Activated CD4-positive, alpha-beta memory T cell treated with anti-CD3 and anti-CD28 coated beads, Interleukin-2, amount 10 ng/mL, durations not matched to agents 7 days and 5 days (primary cell): ENCODE data around the gene LRCH1. TPM values are rescaled to one million over a fixed set of nuclear protein-coding genes. Genes with fewer than 3 reads are reported as not detected.

ENCODE experiments used
- CTCF ChIA-PET: fragments of 350-600 bp; sonication (Branson Sonifier 250); formaldehyde crosslinking; loops from one replicate; lab custom pipeline; 2021; ENCODE audit warnings: antibody characterized with exemption, inconsistent platforms; lab: Charles Lee
- POLR2A ChIA-PET: fragments of 350-600 bp; sonication (Branson Sonifier 250); formaldehyde crosslinking; loops from one replicate; lab custom pipeline; 2021; ENCODE audit warnings: antibody characterized with exemption; lab: Charles Lee
- DNase-seq: peaks from one replicate; pipeline ENCODE4 v3.0.0-alpha.2; 2020
- H3K27ac Mint-ChIP-seq: one replicate; pipeline ENCODE4 v1.8.0; 2021; ENCODE audit warnings: mild to moderate bottlenecking, mixed read lengths
- H3K27me3 Mint-ChIP-seq: one replicate; pipeline ENCODE4 v1.8.0; 2021; ENCODE audit warnings: mixed read lengths
- H3K36me3 Mint-ChIP-seq: one replicate; pipeline ENCODE4 v1.8.0; 2021; ENCODE audit warnings: low read depth, mixed read lengths
- H3K4me1 Mint-ChIP-seq: one replicate; pipeline ENCODE4 v1.8.0; 2021; ENCODE audit warnings: mixed read lengths
- H3K4me3 Mint-ChIP-seq: one replicate; pipeline ENCODE4 v1.8.0; 2021; ENCODE audit warnings: mild to moderate bottlenecking, mixed read lengths
- H3K9me3 Mint-ChIP-seq: one replicate; pipeline ENCODE4 v1.8.0; 2021; ENCODE audit warnings: mixed read lengths
- total RNA-seq, 2 experiments: library from RNA; stranded (reverse); gene quantifications; one replicate each; pipeline ENCODE4 v1.2.3, GENCODE V29; 2021

Gene LRCH1
- total RNA-seq, 2 experiments from 2014 or later: 17.1 TPM

DNA sequence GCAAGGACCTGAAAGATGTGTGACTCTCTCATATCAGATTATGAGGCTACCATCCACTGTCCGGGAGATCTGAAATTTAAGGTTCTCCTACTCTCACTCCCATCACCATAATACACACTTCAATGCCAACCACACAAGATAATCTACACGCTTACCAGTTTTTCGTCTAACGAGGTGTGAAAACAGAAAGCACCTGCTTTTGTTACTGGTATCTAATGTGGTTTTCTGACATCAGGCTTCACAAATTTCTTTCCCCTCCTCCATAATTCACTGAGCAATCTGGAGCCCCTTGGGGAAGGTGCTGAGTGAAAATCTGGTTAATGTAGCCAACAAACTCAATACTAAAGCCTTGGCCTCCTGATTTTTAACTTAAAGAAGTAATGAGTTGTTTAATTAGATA is 10.1 kb upstream of the LRCH1 start:
- no peak for DNase-seq
- ChIA-PET CTCF (interaction anchor here (4.5 kb wide), 1 partner anchor 9 kb away, joined by 17 read pairs; no protein-coding TSS in a partner anchor), POLR2A (interaction anchor here (0.5 kb wide), 1 partner anchor 7 kb away, joined by 3 read pairs; no protein-coding TSS in a partner anchor)
- no peaks in the 10 kb centered on the region for H3K9me3 Mint-ChIP-seq
- no peak overlapping the region for H3K27ac Mint-ChIP-seq
- no peaks in the 10 kb centered on the region for H3K36me3 Mint-ChIP-seq
- H3K4me1 Mint-ChIP-seq: no peaks in the 10 kb centered on the region
- peaks cover 5% of the 10 kb centered on the region for H3K27me3 Mint-ChIP-seq
- no peak overlapping the region for H3K4me3 Mint-ChIP-seq

DNA sequence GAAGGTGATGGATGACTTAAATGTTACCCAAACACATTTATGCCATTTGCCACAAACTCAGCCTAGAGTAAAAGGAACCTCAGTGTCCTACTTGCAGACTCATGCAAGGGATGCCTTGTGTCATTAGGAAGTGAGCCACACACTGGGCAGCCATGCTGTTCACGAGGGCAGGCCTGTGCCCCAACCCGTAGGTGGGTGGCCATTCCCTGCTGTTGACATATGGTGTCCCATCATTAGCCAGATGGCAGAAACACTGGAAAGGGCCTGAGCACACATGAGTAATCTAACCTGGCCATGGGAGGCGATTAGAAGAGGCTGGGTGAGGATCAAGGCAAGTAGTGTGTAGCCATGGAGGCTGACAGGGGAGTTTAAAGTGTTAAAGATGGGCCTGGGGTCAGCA is 9.7 kb upstream of the LRCH1 start:
- Mint-ChIP-seq H3K4me1 (no peaks in the 10 kb centered on the region), H3K27me3 (peaks cover 5% of the 10 kb centered on the region), H3K27ac (no peak overlapping the region), H3K4me3 (no peak overlapping the region), H3K36me3 (no peaks in the 10 kb centered on the region), H3K9me3 (no peaks in the 10 kb centered on the region)
- ChIA-PET POLR2A (no interaction called here), CTCF (interaction anchor here (0.6 to 4.5 kb wide), 2 partner anchors 8 to 19 kb away, joined by 4 to 17 read pairs; no protein-coding TSS in a partner anchor)
- DNase-seq: no peak

DNA sequence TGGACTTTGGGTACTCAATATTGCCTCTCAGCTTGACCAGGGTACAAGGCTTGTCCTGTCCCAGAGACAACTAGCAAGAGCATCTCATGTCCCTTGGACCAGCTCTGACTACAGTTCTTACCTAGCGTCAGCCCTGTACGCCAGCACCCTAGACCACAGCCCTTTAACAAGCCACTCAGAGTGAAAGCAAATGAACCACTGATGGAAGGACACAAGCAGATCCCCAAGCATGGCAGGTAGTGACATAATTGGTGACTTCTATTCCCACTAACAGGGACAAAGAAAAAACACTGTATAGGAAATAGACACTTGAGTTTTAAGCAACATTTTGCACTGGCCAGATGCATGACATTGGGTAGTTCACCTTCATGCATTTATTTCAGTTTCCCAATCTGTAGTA is 8.8 kb upstream of the LRCH1 start:
- Mint-ChIP-seq H3K36me3 (no peaks in the 10 kb centered on the region), H3K4me1 (no peaks in the 10 kb centered on the region), H3K27me3 (peaks cover 9% of the 10 kb centered on the region), H3K9me3 (no peaks in the 10 kb centered on the region), H3K4me3 (no peak overlapping the region), H3K27ac (no peak overlapping the region)
- CTCF ChIA-PET: interaction anchor here (0.6 kb wide), 1 partner anchor 19 kb away, joined by 4 read pairs; no protein-coding TSS in a partner anchor
- DNase-seq: no peak
- POLR2A ChIA-PET: no interaction called here

DNA sequence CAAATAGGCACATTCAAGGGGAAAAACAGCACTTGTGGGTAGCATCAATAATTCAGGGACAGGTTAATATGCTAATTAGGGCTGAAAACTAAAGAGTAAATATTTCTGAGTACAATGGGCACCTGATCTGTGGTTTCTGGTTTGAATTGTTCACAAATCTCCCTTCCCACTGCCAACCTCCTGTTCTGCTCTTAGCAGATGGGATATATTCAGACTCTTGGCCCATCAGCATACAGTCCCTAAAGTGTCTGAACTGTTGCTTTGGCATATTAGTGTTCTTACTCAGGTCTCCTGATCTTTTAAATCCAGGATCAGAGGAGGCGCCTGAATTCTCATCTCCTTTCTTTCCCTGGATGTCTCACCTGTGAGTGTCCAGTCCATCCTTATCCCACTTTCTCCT is 8.2 kb upstream of the LRCH1 start:
- POLR2A ChIA-PET: no interaction called here
- Mint-ChIP-seq H3K36me3 (no peaks in the 10 kb centered on the region), H3K9me3 (no peaks in the 10 kb centered on the region), H3K27ac (no peak overlapping the region), H3K27me3 (peaks cover 9% of the 10 kb centered on the region), H3K4me3 (no peak overlapping the region), H3K4me1 (no peaks in the 10 kb centered on the region)
- CTCF ChIA-PET: no interaction called here
- no peak for DNase-seq

DNA sequence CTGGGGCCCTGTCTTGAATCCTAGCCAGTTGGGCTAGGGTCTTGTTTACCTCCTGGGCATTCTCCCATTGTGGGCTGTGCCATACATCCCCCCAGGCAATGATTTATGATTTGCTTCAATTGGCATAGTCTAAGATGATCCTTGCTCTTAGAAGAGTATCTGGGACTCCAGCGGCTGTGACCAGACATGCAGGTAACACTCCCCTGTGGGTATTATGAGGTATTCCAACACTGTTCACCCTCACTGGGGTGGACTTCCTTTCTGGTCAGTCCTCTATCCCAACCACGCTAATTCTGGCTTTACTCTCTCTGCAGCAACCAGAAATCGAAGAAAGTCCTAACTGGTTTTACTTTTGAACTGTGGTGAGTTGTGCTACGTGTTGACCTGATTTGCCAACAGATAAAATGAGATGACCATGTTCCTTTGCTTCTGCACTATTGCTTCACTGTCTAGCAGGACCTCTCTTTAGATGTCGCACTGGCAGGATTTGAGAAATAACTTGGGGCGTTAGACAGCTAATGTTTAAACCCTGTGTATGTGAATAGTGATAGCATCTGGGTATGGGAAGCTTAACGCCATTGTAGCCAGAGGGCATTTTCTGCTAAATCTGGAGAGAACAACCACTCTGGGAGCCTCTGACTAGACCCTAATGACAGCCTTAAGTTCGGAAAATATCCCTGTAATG is 6.7 kb upstream of the LRCH1 start:
- Mint-ChIP-seq H3K4me3 (no peak overlapping the region), H3K27ac (no peak overlapping the region), H3K36me3 (no peaks in the 10 kb centered on the region), H3K9me3 (no peaks in the 10 kb centered on the region), H3K27me3 (peaks cover 7% of the 10 kb centered on the region), H3K4me1 (peaks cover 5% of the 10 kb centered on the region)
- DNase-seq: no peak
- CTCF ChIA-PET: no interaction called here
- POLR2A ChIA-PET: no interaction called here

DNA sequence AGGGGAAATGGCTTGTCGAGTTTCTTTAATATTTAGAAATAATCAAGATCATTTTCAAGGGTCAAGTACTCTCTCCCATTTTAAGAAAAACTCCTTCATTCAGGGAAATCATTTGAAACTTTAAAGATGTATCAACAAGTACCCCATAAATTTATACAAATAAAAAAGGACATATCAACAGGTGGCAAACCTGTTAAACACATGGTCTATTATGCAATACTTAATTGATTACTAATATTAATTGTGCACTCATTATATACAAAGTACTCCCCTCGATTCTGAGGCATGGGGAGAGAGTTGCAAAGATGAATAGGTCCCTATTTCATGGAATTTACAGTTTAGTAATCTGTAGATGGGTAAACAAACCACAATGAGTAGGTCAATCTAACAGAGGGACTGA is 2.1 kb upstream of the LRCH1 start:
- DNase-seq: no peak
- H3K27me3 Mint-ChIP-seq: peaks cover 7% of the 10 kb centered on the region
- no peaks in the 10 kb centered on the region for H3K9me3 Mint-ChIP-seq
- ChIA-PET POLR2A (interaction anchor here (1.7 kb wide), 1 partner anchor 170 kb away, joined by 6 read pairs; no protein-coding TSS in a partner anchor), CTCF (interaction anchor here (1.5 to 6.6 kb wide), 12 partner anchors 10 to 203 kb away, joined by 4 to 67 read pairs (median 10); no protein-coding TSS in a partner anchor)
- no peaks in the 10 kb centered on the region for H3K36me3 Mint-ChIP-seq
- H3K4me3 Mint-ChIP-seq: no peak overlapping the region
- no peak overlapping the region for H3K27ac Mint-ChIP-seq
- H3K4me1 Mint-ChIP-seq: peaks cover 35% of the 10 kb centered on the region

DNA sequence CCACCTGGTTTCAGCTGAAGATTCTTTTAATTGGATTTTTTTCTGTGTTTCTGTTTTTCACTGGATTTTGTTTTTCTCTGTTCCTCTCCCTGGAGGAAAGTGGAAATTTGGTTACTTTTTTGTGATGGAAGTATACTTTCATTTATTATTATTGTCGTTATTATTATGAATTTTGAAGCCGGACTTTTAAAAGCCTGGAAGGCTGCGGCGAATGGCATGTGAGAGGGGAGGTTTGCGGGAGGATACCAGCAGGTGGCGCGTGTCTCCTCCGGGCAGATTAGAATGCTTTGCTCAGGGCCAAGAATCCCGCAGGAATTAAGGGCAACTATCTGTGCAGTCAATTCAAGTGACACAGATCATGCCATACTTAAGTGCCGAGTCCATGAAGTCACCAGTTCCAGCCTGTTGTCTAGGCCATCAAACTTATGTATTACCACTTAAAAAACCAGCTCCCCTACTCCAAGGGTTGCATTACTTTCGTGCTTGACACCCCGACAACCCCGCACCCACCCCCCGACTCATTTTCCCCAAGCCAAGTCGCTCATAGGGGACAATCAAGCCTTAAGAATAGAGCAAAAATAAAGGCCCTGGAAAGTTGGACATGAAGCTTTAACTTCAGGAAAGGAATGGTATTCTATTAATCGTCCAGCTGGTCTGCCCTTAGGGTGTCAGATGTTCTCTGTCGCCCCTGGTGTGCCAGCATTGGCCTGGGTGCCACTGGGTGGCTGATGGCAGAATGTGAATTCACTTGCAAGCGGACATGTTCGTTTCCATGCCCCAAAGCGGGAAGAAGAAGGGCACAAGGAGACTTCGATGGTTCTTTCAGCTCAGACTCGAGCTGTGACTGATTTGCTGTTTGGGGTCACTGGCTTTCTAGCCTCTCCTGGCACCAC is 1.3 kb upstream of the LRCH1 start:
- Mint-ChIP-seq H3K36me3 (no peaks in the 10 kb centered on the region), H3K27ac (no peak overlapping the region), H3K4me3 (peak overlapping the region; percentile 92), H3K27me3 (peaks cover 4% of the 10 kb centered on the region), H3K4me1 (peaks cover 37% of the 10 kb centered on the region), H3K9me3 (no peaks in the 10 kb centered on the region)
- ChIA-PET POLR2A (interaction anchor here (0.7 to 1.7 kb wide), 3 partner anchors 169 to 246 kb away, joined by 3 to 6 read pairs (median 4); no protein-coding TSS in a partner anchor), CTCF (interaction anchor here (0.7 to 6.6 kb wide), 33 partner anchors 9 to 398 kb away, joined by 3 to 67 read pairs (median 4); no protein-coding TSS in a partner anchor)
- DNase-seq: peak; percentile 64

DNA sequence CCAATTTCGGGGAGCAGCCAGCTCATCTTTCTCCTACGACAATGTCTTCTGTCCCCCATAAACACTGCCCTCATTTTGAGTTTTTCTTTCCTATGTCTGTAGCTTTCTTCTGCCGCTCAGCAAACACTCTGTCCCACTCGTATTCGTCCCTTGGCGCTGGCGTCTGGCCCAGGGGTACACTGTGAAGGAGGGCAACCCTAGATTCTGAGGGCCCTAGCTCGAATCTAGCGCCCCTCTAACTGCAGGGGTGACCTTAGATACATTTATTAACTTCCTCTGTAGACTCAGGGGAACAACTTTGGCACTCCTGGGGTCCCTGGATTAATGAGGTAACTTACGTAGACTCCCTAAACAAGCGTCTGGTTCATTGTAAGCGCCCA is 677 bp upstream of the LRCH1 start:
- no peaks in the 10 kb centered on the region for H3K9me3 Mint-ChIP-seq
- H3K27ac Mint-ChIP-seq: peak overlapping the region; percentile 63
- DNase-seq: no peak
- H3K27me3 Mint-ChIP-seq: peaks cover 4% of the 10 kb centered on the region
- H3K36me3 Mint-ChIP-seq: no peaks in the 10 kb centered on the region
- CTCF ChIA-PET: interaction anchor here (0.7 to 6.6 kb wide), 34 partner anchors 8 to 398 kb away, joined by 3 to 67 read pairs (median 4); no protein-coding TSS in a partner anchor
- peaks cover 43% of the 10 kb centered on the region for H3K4me1 Mint-ChIP-seq
- peak overlapping the region; percentile 92 for H3K4me3 Mint-ChIP-seq
- POLR2A ChIA-PET: interaction anchor here (0.7 to 1.7 kb wide), 3 partner anchors 169 to 245 kb away, joined by 3 to 6 read pairs (median 4); no protein-coding TSS in a partner anchor

DNA sequence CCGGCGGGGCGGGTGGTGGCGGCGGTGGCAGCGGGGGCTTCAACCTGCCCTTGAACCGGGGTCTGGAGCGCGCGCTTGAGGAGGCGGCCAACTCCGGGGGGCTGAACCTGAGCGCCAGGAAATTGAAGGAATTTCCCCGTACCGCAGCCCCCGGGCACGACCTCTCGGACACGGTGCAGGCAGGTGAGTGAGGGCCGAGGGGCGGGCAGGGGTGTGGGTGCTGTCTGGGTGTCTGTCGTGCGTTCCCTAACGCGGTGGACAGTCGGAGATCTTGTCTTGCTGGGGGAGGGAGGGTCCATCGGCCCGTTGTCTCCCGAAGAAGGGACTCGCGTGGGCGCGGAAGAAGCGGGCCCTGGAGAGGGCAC is 533 bp downstream of the LRCH1 start:
- ChIA-PET CTCF (interaction anchor here (6.6 kb wide), 1 partner anchor 169 kb away, joined by 67 read pairs; no protein-coding TSS in a partner anchor), POLR2A (interaction anchor here (1.0 kb wide), 1 partner anchor 126 kb away, joined by 3 read pairs; no protein-coding TSS in a partner anchor)
- peak overlapping the region; percentile 75 for H3K27ac Mint-ChIP-seq
- no peak for DNase-seq
- peaks cover 45% of the 10 kb centered on the region for H3K4me1 Mint-ChIP-seq
- no peaks in the 10 kb centered on the region for H3K9me3 Mint-ChIP-seq
- peak overlapping the region; percentile 92 for H3K4me3 Mint-ChIP-seq
- H3K27me3 Mint-ChIP-seq: peaks cover 4% of the 10 kb centered on the region
- no peaks in the 10 kb centered on the region for H3K36me3 Mint-ChIP-seq

DNA sequence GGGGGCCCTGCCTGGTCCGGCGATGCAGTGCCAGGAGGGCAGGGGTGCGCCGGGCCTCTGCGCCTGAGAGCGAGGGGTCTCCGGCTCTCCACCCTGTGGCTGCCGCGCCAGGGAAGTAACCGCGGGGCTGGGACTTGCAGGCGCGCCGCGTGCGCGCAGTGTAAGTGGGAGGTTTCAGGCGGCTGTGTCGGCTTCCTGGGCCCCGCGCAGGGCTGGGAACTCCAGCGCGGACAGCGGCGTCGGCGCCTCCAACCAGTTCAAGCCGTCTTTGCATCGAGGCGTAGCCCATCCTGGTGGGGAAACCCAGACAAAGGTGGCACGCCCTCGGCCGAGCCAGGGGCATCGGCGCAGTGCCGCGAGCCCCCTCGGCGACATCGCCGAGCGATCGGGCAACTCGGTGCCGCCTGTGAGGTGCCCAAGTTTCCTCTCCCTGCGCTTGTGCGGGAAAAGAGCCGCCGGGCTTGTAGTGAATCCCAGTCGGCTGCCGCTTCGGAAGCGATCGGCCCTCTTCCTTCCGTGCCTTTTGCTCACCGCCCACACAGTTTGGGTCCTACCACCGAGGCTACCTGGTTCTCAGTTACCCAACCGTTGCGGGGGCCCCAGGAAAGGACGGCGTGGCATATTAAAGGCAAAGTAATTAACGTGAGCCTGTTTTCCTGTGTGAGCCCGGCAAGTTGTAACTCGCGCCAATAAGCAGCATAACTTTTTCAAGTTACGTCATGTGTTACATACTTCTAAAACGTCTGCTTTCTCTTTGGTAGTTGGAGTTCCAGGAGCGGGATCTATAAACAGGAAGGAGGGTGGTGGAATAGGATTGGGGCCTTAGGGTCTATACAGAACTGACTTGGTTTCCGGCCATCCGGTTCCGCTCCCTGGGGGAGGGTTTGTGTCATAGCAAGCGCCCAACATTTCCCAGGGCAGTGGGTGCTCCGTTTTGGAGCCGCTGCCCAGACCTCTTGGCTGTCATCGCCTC is 1.2 kb downstream of the LRCH1 start:
- peak overlapping the region; percentile 92 for H3K4me3 Mint-ChIP-seq
- peaks cover 45% of the 10 kb centered on the region for H3K4me1 Mint-ChIP-seq
- ChIA-PET POLR2A (interaction anchor here (1.0 to 1.3 kb wide), 2 partner anchors 113 to 126 kb away, joined by 3 read pairs; no protein-coding TSS in a partner anchor), CTCF (interaction anchor here (0.9 to 6.6 kb wide), 3 partner anchors 9 to 169 kb away, joined by 4 to 67 read pairs (median 4); no protein-coding TSS in a partner anchor)
- no peaks in the 10 kb centered on the region for H3K9me3 Mint-ChIP-seq
- H3K27me3 Mint-ChIP-seq: peaks cover under 1% of the 10 kb centered on the region
- no peaks in the 10 kb centered on the region for H3K36me3 Mint-ChIP-seq
- H3K27ac Mint-ChIP-seq: peak overlapping the region; percentile 75
- peak; percentile 68 for DNase-seq

DNA sequence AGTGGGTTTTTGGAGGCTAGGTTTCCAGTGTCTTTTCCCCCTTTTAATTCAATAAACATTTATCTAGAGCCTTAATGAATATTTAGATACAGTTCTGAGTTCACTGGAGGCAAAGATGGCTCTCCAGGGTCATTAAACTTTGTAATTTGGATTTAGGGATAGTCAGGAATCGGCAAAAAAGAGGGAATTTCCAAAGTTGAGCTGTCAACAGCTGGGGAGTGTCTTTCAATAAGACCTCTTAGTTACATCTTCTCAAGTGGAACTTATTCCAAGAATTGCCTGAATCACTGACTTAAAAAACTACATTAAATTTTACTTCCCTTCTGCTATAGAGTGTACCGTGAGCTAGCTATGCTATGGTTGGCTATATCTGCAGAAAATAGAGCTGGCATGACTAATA is 2.0 kb downstream of the LRCH1 start:
- DNase-seq: no peak
- Mint-ChIP-seq H3K9me3 (no peaks in the 10 kb centered on the region), H3K4me1 (peaks cover 45% of the 10 kb centered on the region), H3K27ac (no peak overlapping the region), H3K4me3 (peak overlapping the region; percentile 92), H3K27me3 (no peaks in the 10 kb centered on the region), H3K36me3 (no peaks in the 10 kb centered on the region)
- CTCF ChIA-PET: interaction anchor here (0.9 to 1.5 kb wide), 5 partner anchors 8 to 140 kb away, joined by 3 to 4 read pairs (median 4); no protein-coding TSS in a partner anchor
- POLR2A ChIA-PET: interaction anchor here (1.2 to 1.3 kb wide), 2 partner anchors 22 to 112 kb away, joined by 3 read pairs; no protein-coding TSS in a partner anchor
